ENCODE data around the gene HLA-E. TPM values are rescaled to one million over a fixed set of nuclear protein-coding genes. Genes with fewer than 3 reads are reported as not detected.

Gene HLA-E
- total and polyA plus RNA-seq, 10 of the 15 experiments (the other 5 are each of a cell fraction or from before 2014, with no cell fraction given): 35.1 to 483 (median 267) TPM

GRCh38 chr6:30494291-30494861 lies 5.1 kb downstream of the HLA-E start (continued):
- TF ChIP-seq PRDM15 (CRISPR knock-in tag; IDR thresholded peaks at IDR 0.05) (no peak), ZBTB11 (CRISPR knock-in tag; IDR thresholded peaks at IDR 0.05) (no peak), CHD2 (IDR thresholded peaks at IDR 0.05; ENCODE audit: borderline replicate concordance, low read depth, low read length) (no peak), CREB1 (IDR thresholded peaks at IDR 0.05; ENCODE audit: low read depth) (0 out of 2 replicates have a peak, but pooled peaks have one; percentile 28), RELB (IDR thresholded peaks at IDR 0.05; ENCODE audit: low read depth) (peak; percentile 39), LARP7 (IDR thresholded peaks at IDR 0.05) (no peak), WRNIP1 (IDR thresholded peaks at IDR 0.05; ENCODE audit: borderline replicate concordance, low read depth, low read length) (no peak), KLF5 (IDR thresholded peaks at IDR 0.05; ENCODE audit: partially characterized antibody) (no peak), POLR2AphosphoS5 (IDR thresholded peaks at IDR 0.05; ENCODE audit: low read length) (peak; percentile 27; the same call in 1 of the 2 replicates), TARDBP (IDR thresholded peaks at IDR 0.05; ENCODE audit: borderline replicate concordance) (peak; percentile 57; the same call in 1 of the 2 replicates), SUZ12 (IDR thresholded peaks at IDR 0.05; ENCODE audit: unreplicated experiment) (no peak), MEF2B (IDR thresholded peaks at IDR 0.05; ENCODE audit: partially characterized antibody, poor library complexity, severe bottlenecking) (no peak), SKIL (IDR thresholded peaks at IDR 0.05; ENCODE audit: low read depth, poor library complexity, severe bottlenecking) (peak; percentile 28), NBN (IDR thresholded peaks at IDR 0.05) (no peak), ATF2 (IDR thresholded peaks at IDR 0.05; ENCODE audit: low read length) (0 out of 2 replicates have a peak, but pooled peaks have one; percentile 36)

Measured in GM12878 (cell line).